KMS-11 (cell line): ENCODE measurements around the gene PARD3B.

Experiments used
- H2AFZ ChIP-seq: fragments of 200-600 bp; sonication (generic); 2 replicates; pipeline ENCODE4 v1.6.1; 2016; ENCODE audit warnings: antibody characterized with exemption, mixed run types, low read depth
- H3K27ac ChIP-seq: fragments of 200-600 bp; sonication (generic); 2 replicates; pipeline ENCODE4 v1.6.1; 2016; ENCODE audit warnings: mild to moderate bottlenecking, mixed run types
- H3K27me3 ChIP-seq: fragments of 200-600 bp; sonication (generic); 2 replicates; pipeline ENCODE4 v1.6.1; 2017; ENCODE audit warnings: mild to moderate bottlenecking, low read depth, mixed run types, moderate library complexity; ENCODE audit not compliant: insufficient read depth
- H3K36me3 ChIP-seq: fragments of 200-600 bp; sonication (generic); 2 replicates; pipeline ENCODE4 v1.6.1; 2017; ENCODE audit warnings: mild to moderate bottlenecking, mixed run types; ENCODE audit not compliant: insufficient read depth
- H3K4me1 ChIP-seq: fragments of 200-600 bp; sonication (generic); 2 replicates; pipeline ENCODE4 v1.6.1; 2016; ENCODE audit warnings: mild to moderate bottlenecking, low read depth, mixed run types; ENCODE audit not compliant: poor library complexity, severe bottlenecking
- H3K4me2 ChIP-seq: fragments of 200-600 bp; sonication (generic); 2 replicates; pipeline ENCODE4 v1.7.0; 2016; ENCODE audit warnings: mild to moderate bottlenecking, mixed run types
- H3K4me3 ChIP-seq: fragments of 200-600 bp; sonication (generic); IDR thresholded peaks from 2 replicates; pipeline ENCODE4 v1.6.1; 2017; ENCODE audit warnings: low read depth, low read length, mixed read lengths; ENCODE audit not compliant: insufficient read depth
- H3K79me2 ChIP-seq: fragments of 200-600 bp; sonication (generic); 2 replicates; pipeline ENCODE4 v1.6.1; 2016; ENCODE audit warnings: low read depth, mixed run types; ENCODE audit not compliant: insufficient read depth
- H3K9ac ChIP-seq: fragments of 200-600 bp; sonication (generic); 2 replicates; pipeline ENCODE4 v1.6.1; 2016; ENCODE audit warnings: mild to moderate bottlenecking, mixed run types
- H4K20me1 ChIP-seq: fragments of 200-600 bp; sonication (generic); 2 replicates; pipeline ENCODE4 v1.6.1; 2016; ENCODE audit warnings: mild to moderate bottlenecking, mixed run types; ENCODE audit not compliant: insufficient read depth
- TF ChIP-seq, protein P1 (sequence below): fragments of 200-600 bp; sonication (generic); conservative IDR thresholded peaks from 2 replicates; pipeline ENCODE4 v1.6.1; 2017; ENCODE audit warnings: low read depth, mild to moderate bottlenecking, antibody characterized with exemption, low read length, moderate library complexity, mixed read lengths

PARD3B gene

DNA sequence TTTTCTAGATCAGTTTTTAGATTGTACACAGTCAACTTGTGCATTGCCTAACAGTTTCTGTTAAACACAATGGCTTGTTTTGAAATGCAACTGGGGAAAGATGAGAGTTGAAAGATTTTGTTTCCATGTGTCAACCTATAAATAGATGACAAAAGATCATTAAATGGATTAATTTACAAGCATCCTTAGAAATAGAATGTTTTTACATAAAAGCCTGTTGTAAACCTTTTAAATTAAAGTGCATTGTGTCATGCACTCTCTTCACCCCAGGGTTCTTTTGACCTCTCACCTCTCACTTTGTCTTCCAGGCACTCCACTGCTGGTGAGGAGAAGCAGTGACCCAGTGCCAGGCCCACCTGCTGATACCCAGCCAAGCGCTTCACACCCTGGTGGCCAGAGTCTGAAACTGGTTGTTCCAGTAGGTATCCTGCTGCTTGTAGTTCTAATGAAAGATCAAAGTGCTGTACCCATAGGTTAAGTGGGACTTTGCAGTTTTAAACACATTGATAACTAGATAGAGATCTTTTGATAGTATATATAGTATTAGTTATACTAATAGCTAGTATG, 502.1 kb downstream of the PARD3B start:
- no peak overlapping the region for H3K9ac ChIP-seq

DNA sequence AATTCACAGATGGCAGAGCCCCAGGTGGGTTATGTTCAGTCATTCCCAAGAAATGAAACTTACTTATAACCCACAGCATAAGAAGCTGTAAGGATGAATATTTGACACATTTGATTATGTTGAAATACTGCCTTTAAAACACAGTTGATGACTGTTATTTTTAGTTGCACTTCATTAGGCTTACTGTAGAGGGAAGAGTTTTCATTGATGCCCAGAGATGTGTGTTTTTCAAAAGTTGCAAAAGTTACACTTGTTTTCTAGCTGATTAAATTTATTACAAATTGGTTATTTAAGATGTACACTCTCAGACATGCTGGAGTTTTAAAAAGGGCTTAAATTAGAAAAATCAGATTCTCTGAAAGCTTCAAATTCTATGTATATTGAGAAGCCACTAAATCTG, 506.1 kb downstream of the PARD3B start:
- H3K27me3 ChIP-seq, result no peaks in the 10 kb centered on the region
- TF ChIP-seq, protein P1, sequence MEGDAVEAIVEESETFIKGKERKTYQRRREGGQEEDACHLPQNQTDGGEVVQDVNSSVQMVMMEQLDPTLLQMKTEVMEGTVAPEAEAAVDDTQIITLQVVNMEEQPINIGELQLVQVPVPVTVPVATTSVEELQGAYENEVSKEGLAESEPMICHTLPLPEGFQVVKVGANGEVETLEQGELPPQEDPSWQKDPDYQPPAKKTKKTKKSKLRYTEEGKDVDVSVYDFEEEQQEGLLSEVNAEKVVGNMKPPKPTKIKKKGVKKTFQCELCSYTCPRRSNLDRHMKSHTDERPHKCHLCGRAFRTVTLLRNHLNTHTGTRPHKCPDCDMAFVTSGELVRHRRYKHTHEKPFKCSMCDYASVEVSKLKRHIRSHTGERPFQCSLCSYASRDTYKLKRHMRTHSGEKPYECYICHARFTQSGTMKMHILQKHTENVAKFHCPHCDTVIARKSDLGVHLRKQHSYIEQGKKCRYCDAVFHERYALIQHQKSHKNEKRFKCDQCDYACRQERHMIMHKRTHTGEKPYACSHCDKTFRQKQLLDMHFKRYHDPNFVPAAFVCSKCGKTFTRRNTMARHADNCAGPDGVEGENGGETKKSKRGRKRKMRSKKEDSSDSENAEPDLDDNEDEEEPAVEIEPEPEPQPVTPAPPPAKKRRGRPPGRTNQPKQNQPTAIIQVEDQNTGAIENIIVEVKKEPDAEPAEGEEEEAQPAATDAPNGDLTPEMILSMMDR, result no peak
- no peaks in the 10 kb centered on the region for H3K4me1 ChIP-seq
- no peaks in the 10 kb centered on the region for H3K79me2 ChIP-seq
- no peak overlapping the region for H3K4me3 ChIP-seq
- H4K20me1 ChIP-seq, result no peaks in the 10 kb centered on the region
- no peaks in the 10 kb centered on the region for H3K36me3 ChIP-seq
- no peak overlapping the region for H2AFZ ChIP-seq
- no peak overlapping the region for H3K9ac ChIP-seq
- no peak overlapping the region for H3K4me2 ChIP-seq
- H3K27ac ChIP-seq, result no peak overlapping the region

More for the DNA sequence above, 502.1 kb downstream of the PARD3B start:
- Histone ChIP-seq H3K27ac (no peak overlapping the region), H4K20me1 (no peaks in the 10 kb centered on the region), H3K27me3 (no peaks in the 10 kb centered on the region), H3K4me1 (no peaks in the 10 kb centered on the region), H3K4me2 (no peak overlapping the region), H3K36me3 (no peaks in the 10 kb centered on the region), H3K79me2 (no peaks in the 10 kb centered on the region), H3K4me3 (no peak overlapping the region), H2AFZ (no peak overlapping the region)
- TF ChIP-seq, protein P1, result no peak

DNA sequence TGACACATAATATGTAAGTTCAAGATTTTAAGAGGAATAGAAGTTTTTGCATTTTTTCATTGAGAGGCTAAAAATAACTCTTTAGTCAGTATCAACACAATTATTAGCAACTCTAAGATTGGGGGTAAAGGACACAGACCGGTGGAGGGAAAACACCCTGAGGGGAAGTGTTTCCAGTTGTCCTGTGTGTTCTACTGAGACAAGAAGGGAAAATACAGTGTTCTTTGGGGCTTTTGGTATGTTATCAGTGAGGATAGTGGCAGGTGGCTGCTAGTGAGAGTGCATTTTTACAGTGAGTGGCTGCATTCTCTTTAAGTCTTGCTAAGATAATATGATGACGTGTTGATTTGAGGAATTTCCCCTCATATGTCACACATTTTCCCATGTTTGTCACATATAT, 507.5 kb downstream of the PARD3B start:
- Histone ChIP-seq H4K20me1 (no peaks in the 10 kb centered on the region), H3K4me2 (no peak overlapping the region), H3K4me1 (no peaks in the 10 kb centered on the region), H3K9ac (no peak overlapping the region), H3K4me3 (no peak overlapping the region), H3K79me2 (no peaks in the 10 kb centered on the region), H3K27me3 (no peaks in the 10 kb centered on the region), H3K36me3 (no peaks in the 10 kb centered on the region), H3K27ac (no peak overlapping the region), H2AFZ (no peak overlapping the region)
- TF ChIP-seq, protein P1, result no peak

DNA sequence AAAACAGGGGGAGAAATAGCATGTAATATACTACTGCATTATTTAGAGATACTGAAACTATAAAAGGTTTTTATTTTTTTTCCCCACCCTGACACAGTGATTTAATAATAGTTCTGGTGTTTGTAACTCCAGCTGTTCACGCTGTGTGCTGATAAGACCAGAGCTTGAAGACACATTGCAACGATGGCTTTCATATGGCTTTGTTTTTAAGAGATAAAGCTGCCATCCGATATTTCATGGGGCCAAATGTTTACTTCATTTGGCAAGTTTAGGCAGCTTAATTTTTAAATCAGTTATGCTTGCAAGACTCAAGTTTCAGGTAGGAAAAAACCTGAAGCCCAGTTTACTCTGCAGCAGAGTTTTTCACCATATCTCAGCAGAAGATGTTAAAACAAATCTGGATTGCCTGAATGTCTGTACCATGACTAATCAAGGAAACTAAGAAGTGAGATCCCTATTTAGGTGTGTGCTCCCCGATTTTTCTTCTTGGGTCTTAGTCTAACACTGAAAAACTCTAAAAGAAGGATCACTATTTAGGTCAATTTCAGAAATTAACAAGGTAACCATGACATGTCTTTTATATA, 508.6 kb downstream of the PARD3B start:
- no peak overlapping the region for H3K27ac ChIP-seq

More for the DNA sequence above, 508.6 kb downstream of the PARD3B start:
- H3K9ac ChIP-seq, result no peak overlapping the region
- no peaks in the 10 kb centered on the region for H4K20me1 ChIP-seq
- H3K4me1 ChIP-seq, result no peaks in the 10 kb centered on the region
- no peaks in the 10 kb centered on the region for H3K36me3 ChIP-seq
- no peak overlapping the region for H3K4me3 ChIP-seq
- no peaks in the 10 kb centered on the region for H3K27me3 ChIP-seq
- TF ChIP-seq, protein P1, result no peak
- H3K4me2 ChIP-seq, result no peak overlapping the region
- no peaks in the 10 kb centered on the region for H3K79me2 ChIP-seq
- no peak overlapping the region for H2AFZ ChIP-seq
